Epithelial cell of proximal tubule (primary cell): ENCODE data around the gene NAA40. TPM values are rescaled to one million over a fixed set of nuclear protein-coding genes. Genes with fewer than 3 reads are reported as not detected.
"Not testable (repeated sequence)": the region's sequence is repeated elsewhere in the genome, so short reads cannot be mapped to it uniquely, and the experiment has no call there.

ENCODE experiments used
- DNase-seq: peaks from one replicate; pipeline ENCODE4 v3.0.0-alpha.2; 2011; ENCODE audit warnings: low read depth
- H3K4me3 ChIP-seq: 2 replicates; pipeline ENCODE4 v1.5.1; 2011; ENCODE audit warnings: low read depth, mild to moderate bottlenecking, low read length
- total RNA-seq: library from RNA; depleted of rRNA; stranded (reverse); fragments of >200 nt; gene quantifications from 2 replicates; pipeline ENCODE4 v1.2.3, GENCODE V29; 2015
- TF ChIP-seq, protein P1 (sequence below): conservative IDR thresholded peaks from 2 replicates; pipeline ENCODE4 v1.5.1; 2012; ENCODE audit warnings: low read depth, mild to moderate bottlenecking, low read length

The NAA40 gene
- total RNA-seq, 1 donor from 2014 or later: 17.6 TPM

DNA sequence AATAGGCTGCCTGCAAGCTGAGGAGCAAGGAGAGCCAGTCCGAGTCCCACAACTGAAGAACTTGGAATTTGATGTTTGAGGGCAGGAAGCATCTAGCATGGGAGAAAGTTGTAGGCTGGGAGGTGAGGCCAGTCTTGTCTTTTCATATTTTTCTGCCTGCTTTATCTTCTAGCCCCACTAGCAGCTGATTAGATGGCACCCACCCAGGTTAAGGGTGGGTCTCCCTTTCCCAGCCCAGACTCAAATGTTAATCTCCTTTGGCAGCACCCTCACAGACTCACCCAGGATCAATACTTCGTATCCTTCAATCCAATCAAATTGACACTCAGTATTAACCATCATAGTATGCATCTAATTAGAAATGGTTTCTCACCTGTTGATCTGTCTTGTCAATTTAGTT is 30.7 kb downstream of the NAA40 start:
- TF ChIP-seq, protein P1, sequence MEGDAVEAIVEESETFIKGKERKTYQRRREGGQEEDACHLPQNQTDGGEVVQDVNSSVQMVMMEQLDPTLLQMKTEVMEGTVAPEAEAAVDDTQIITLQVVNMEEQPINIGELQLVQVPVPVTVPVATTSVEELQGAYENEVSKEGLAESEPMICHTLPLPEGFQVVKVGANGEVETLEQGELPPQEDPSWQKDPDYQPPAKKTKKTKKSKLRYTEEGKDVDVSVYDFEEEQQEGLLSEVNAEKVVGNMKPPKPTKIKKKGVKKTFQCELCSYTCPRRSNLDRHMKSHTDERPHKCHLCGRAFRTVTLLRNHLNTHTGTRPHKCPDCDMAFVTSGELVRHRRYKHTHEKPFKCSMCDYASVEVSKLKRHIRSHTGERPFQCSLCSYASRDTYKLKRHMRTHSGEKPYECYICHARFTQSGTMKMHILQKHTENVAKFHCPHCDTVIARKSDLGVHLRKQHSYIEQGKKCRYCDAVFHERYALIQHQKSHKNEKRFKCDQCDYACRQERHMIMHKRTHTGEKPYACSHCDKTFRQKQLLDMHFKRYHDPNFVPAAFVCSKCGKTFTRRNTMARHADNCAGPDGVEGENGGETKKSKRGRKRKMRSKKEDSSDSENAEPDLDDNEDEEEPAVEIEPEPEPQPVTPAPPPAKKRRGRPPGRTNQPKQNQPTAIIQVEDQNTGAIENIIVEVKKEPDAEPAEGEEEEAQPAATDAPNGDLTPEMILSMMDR: no peak
- no peak overlapping the region for H3K4me3 ChIP-seq
- no peak for DNase-seq

DNA sequence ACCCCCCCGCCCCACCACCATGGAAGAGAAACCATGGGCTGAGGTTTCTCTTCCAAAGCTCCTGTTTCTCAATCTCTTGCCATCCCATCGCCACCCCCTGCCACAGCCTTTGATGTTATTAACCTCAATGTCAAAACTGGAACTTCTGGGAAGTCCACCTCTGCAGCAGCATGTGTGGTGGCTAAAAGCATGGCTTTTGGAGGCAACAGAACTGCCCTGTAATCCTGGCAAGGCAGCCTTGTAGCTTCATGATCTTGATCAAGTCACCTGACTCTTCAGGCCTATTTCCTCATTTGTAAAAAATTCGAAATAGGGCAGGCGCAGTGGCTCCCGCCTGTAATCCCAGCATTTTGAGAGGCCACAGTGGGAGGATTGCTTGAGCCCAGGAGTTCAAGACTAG is 32.1 kb downstream of the NAA40 start:
- TF ChIP-seq, protein P1: no peak
- no peak for DNase-seq

DNA sequence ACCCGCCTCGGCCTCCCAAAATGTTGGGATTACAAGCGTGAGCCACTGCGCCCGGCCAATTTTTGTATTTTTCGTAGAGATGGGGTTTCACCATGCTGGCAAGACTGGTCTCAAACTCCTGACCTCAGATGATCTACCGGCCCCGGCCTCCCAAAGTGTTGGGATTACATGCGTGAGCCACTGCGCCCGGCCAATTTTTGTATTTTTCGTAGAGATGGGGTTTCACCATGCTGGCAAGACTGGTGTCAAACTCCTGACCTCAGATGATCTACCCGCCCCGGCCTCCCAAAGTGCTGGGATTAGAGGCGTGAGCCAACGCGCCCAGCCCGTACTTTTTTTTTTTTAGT is 35.1 kb downstream of the NAA40 start:
- not testable (repeated sequence) for DNase-seq
- peak overlapping the region; percentile 37 for H3K4me3 ChIP-seq

More for the DNA sequence above, 32.1 kb downstream of the NAA40 start:
- no peak overlapping the region for H3K4me3 ChIP-seq

DNA sequence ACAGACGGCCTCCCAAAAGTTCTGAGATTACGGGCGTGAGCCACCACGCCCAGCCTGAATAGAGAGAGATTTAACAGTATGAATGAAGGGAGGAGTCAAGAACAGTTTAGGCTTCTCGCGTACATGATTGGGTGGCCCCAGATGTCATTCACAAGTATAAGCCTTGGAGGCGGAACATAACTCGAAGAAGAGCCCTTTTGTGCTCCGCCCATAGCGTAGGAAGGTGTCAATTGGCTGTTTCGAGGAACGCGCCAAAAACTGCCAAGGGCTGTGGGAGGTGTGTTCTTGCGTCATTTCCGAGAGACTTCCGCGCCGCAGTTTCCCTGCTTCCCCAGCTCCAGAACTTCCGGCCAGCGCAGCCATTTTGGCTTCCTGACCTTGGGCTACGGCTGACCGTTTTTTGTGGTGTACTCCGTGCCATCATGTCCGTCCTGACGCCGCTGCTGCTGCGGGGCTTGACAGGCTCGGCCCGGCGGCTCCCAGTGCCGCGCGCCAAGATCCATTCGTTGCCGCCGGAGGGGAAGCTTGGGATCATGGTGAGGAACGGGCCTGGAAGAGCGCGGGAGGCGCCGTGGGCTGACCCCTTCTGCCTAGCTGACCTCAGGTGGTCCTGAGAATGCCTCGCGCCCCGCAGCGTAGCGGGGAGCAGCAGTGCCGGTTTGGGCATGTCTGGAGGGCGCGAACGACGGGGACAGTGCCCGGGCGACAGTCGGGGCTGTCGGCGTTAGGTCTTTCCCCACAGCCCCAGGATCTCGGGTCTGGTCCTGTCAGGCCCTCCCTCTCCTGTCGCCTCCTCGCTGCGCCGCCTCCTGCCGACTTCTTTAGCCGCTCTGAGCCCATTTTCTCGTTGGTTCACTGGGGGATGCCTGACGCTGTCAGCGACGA is 35.7 kb downstream of the NAA40 start, which contains the start of gene COX8A:
Gene COX8A, plus strand, starts transcription at position 362 of the 885 bp plus-strand sequence. Its CDS starts 61 bp downstream, at position 423.
- H3K4me3 ChIP-seq: peak within 1 kb of the TSS; percentile 99
- DNase-seq: peak; percentile 98
- TF ChIP-seq, protein P1: no peak

DNA sequence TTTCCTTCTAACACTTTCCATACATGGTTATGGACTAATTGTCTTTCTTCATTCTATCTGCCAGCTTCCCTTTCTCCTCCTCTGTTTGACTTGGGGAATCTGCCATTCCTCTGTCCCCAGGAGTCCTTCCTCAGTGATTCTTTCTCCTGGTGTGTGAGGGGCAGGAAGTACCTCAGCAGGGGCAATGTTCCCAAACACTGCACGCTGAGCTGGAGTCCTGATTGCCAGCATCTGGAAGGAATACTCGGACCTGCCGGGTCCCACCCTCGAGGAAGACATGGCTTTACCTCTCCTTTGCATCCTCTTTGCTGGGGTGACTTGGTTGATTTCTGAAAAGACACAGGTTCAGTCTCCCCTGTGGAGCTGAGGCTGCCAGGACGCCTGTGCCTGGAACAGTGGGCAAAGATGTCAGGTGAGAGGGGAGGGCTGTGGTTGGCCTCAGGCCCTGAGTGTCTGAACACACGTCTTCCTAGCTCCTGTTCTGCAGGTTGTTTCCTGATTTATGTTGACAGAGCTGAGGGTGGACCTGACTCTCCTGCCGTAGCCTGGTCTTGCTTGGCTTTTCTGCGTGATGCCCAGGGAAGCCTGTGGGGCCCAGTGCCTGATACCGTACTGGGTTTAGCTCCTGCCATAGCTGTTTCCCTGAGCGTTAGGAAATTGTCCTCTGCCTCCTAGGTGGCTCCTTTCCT is 39.9 kb downstream of the NAA40 start:
- no peak for DNase-seq
- no peak overlapping the region for H3K4me3 ChIP-seq
- TF ChIP-seq, protein P1: no peak

DNA sequence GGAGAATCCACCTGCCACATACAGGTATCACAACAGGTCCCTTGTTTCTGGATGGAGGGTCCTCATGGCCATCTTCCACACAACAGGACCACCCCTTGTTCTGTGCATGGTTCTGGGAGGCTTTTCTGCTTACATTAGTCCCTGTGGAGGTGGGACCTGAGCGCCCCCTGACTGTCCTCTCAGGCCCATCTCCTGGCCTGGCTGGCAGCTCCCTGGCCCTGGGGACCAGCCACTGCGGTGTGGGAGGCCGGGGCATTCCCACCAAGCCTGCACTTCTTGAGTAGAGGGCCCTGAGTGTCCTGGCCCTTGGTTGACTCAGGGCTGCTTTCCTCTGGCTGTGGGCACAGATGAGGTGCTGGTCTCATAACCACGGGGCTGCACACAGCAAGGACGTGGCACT is 40.6 kb downstream of the NAA40 start:
- TF ChIP-seq, protein P1: no peak
- H3K4me3 ChIP-seq: no peak overlapping the region
- DNase-seq: no peak

DNA sequence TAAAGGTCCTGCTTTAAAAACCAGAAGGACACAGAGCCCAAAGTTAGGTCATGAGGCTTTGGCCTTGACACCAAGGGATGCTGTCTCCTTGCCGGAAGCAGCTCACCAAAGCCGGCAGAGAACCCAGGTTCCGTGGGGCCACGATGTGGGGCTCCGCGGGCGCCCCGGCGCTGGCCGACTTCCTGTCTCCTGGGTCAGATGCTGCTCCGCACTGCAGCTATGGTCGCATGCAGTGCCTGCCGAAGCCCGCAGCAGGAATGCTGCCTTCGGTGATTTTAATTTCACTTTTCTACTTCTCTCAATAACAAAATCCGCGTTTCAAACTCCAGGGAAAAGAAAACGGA is 47.0 kb downstream of the NAA40 start:
- TF ChIP-seq, protein P1: no peak
- H3K4me3 ChIP-seq: peak overlapping the region; percentile 98
- DNase-seq: no peak
